ENCODE results near the gene PDLIM1.

PDLIM1 gene

GRCh38 chr10:95277614-95278013, 13.2 kb downstream of the PDLIM1 start:
- no peak for DNase-seq (ENCODE audit: low read depth)
- TF ChIP-seq, protein P1, sequence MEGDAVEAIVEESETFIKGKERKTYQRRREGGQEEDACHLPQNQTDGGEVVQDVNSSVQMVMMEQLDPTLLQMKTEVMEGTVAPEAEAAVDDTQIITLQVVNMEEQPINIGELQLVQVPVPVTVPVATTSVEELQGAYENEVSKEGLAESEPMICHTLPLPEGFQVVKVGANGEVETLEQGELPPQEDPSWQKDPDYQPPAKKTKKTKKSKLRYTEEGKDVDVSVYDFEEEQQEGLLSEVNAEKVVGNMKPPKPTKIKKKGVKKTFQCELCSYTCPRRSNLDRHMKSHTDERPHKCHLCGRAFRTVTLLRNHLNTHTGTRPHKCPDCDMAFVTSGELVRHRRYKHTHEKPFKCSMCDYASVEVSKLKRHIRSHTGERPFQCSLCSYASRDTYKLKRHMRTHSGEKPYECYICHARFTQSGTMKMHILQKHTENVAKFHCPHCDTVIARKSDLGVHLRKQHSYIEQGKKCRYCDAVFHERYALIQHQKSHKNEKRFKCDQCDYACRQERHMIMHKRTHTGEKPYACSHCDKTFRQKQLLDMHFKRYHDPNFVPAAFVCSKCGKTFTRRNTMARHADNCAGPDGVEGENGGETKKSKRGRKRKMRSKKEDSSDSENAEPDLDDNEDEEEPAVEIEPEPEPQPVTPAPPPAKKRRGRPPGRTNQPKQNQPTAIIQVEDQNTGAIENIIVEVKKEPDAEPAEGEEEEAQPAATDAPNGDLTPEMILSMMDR (IDR thresholded peaks at IDR 0.05; ENCODE audit: control insufficient read depth, extremely low read depth, insufficient read depth) = no peak
- no peak overlapping the region for H3K4me3 ChIP-seq (ENCODE audit: low read depth, low read length)

- H3K4me3 ChIP-seq (ENCODE audit: low read depth, low read length) = no peak overlapping the region
- DNase-seq (ENCODE audit: low read depth) = no peak
- TF ChIP-seq, protein P1 (IDR thresholded peaks at IDR 0.05; ENCODE audit: control insufficient read depth, extremely low read depth, insufficient read depth) = no peak
Observed at GRCh38 chr10:95277201-95277570, 13.6 kb downstream of the PDLIM1 start.

GRCh38 chr10:95276367-95277200, 14.2 kb downstream of the PDLIM1 start:
- TF ChIP-seq, protein P1 (IDR thresholded peaks at IDR 0.05; ENCODE audit: control insufficient read depth, extremely low read depth, insufficient read depth) = no peak
- H3K4me3 ChIP-seq (ENCODE audit: low read depth, low read length) = no peak overlapping the region
- DNase-seq (ENCODE audit: low read depth) = no peak

- TF ChIP-seq, protein P1 (IDR thresholded peaks at IDR 0.05; ENCODE audit: control insufficient read depth, extremely low read depth, insufficient read depth) = no peak
- no peak overlapping the region for H3K4me3 ChIP-seq (ENCODE audit: low read depth, low read length)
- DNase-seq (ENCODE audit: low read depth) = no peak
Observed at GRCh38 chr10:95275726-95276366, 15.0 kb downstream of the PDLIM1 start.

- H3K4me3 ChIP-seq (ENCODE audit: low read depth, low read length) = no peak overlapping the region
- peak; percentile 27 for DNase-seq (ENCODE audit: low read depth)
- TF ChIP-seq, protein P1 (IDR thresholded peaks at IDR 0.05; ENCODE audit: control insufficient read depth, extremely low read depth, insufficient read depth) = no peak
Observed at GRCh38 chr10:95273393-95274312, 17.1 kb downstream of the PDLIM1 start.

DNA sequence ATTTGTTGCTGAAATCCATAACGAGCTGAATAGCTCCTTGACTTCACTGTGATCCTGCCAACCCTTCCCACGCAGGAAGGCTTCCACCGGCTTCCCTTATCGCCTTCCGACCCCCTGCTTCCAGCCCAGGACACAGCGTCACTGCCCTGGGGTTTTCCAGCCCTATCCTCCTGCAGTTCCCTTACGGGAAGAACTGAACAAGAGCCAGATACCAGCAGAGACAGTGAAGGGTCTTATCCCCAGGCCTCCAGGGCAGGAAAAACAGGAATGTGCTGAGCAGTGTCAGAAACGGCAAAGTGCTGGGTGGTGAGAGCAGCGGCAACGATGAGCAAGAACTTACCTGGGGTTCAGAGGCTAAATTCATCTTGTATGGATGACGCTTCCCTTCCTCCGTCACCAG, 22.4 kb downstream of the PDLIM1 start:
- TF ChIP-seq, protein P1 (IDR thresholded peaks at IDR 0.05; ENCODE audit: control insufficient read depth, extremely low read depth, insufficient read depth) = no peak

More for the DNA sequence above, 22.4 kb downstream of the PDLIM1 start:
- no peak overlapping the region for H3K4me3 ChIP-seq (ENCODE audit: low read depth, low read length)
- no peak for DNase-seq (ENCODE audit: low read depth)

All from LNCaP clone FGC (cell line).